Hepatocyte (in vitro differentiated cells): Measurements from ENCODE around the gene FSTL1. TPM values are rescaled to one million over a fixed set of nuclear protein-coding genes. Genes with fewer than 3 reads are reported as not detected.
"Not testable (repeated sequence)": the region's sequence is repeated elsewhere in the genome, so short reads cannot be mapped to it uniquely, and the experiment has no call there.

Experiments
- DNase-seq: peaks from one replicate; pipeline ENCODE4 v3.0.0-alpha.2; 2016; ENCODE audit warnings: low spot score
- H2AFZ ChIP-seq: fragments of 200-600 bp; sonication (generic); 2 replicates; pipeline ENCODE4 v1.6.0; 2016; ENCODE audit warnings: antibody characterized with exemption, mild to moderate bottlenecking
- H3K27ac ChIP-seq: fragments of 200-600 bp; sonication (generic); 2 replicates; pipeline ENCODE4 v1.5.1; 2016; ENCODE audit warnings: mild to moderate bottlenecking
- H3K27me3 ChIP-seq: fragments of 200-600 bp; sonication (generic); 2 replicates; pipeline ENCODE4 v1.6.1; 2016
- H3K36me3 ChIP-seq: fragments of 200-600 bp; sonication (generic); replicated peaks from 2 replicates; pipeline ENCODE4 v1.5.1; 2016; ENCODE audit warnings: low read depth; ENCODE audit not compliant: insufficient read depth
- H3K4me1 ChIP-seq: fragments of 200-600 bp; sonication (generic); 2 replicates; pipeline ENCODE4 v1.5.1; 2016; ENCODE audit warnings: mild to moderate bottlenecking, moderate library complexity; ENCODE audit not compliant: insufficient read depth
- H3K4me2 ChIP-seq: fragments of 200-600 bp; sonication (generic); 2 replicates; pipeline ENCODE4 v1.6.0; 2016
- H3K4me3 ChIP-seq: fragments of 200-600 bp; sonication (generic); 2 replicates; pipeline ENCODE4 v1.5.1; 2016; ENCODE audit warnings: mild to moderate bottlenecking
- H3K79me2 ChIP-seq: fragments of 200-600 bp; sonication (generic); 2 replicates; pipeline ENCODE4 v1.6.0; 2017; ENCODE audit warnings: mild to moderate bottlenecking
- H3K9me2 ChIP-seq: fragments of 200-600 bp; sonication (generic); replicated peaks from 2 replicates; pipeline ENCODE4 v1.6.0; 2017; ENCODE audit warnings: mild to moderate bottlenecking; ENCODE audit not compliant: insufficient read depth
- H3K9me3 ChIP-seq: fragments of 200-600 bp; sonication (generic); 2 replicates; pipeline ENCODE4 v1.5.1; 2016; ENCODE audit warnings: low read depth, mild to moderate bottlenecking
- H4K20me1 ChIP-seq: fragments of 200-600 bp; sonication (generic); 2 replicates; pipeline ENCODE4 v1.6.0; 2016; ENCODE audit warnings: mild to moderate bottlenecking; ENCODE audit not compliant: insufficient read depth, poor library complexity, severe bottlenecking
- EZH2 ChIP-seq: fragments of 200-600 bp; sonication (generic); IDR thresholded peaks from 2 replicates; pipeline ENCODE4 v1.6.1; 2016; ENCODE audit warnings: antibody characterized with exemption, mild to moderate bottlenecking, borderline replicate concordance
- EZH2phosphoT487 ChIP-seq: fragments of 200-600 bp; sonication (generic); IDR thresholded peaks from one replicate; pipeline ENCODE4 v1.6.1; 2018; ENCODE audit warnings: antibody characterized with exemption, mild to moderate bottlenecking, low read depth, moderate library complexity; ENCODE audit not compliant: unreplicated experiment, severe bottlenecking
- WGBS: methylation state at CpG from one replicate; pipeline ENCODE4 v1.1.6; 2016; ENCODE audit warnings: low lambda C conversion rate; ENCODE audit errors: missing lambda C conversion rate; 5-methylcytosine and 5-hydroxymethylcytosine counted together
- polyA plus RNA-seq: library from polyadenylated mRNA; unstranded; fragments of >200 nt; fragmentation: Nextera tagmentation; extraction: Ambion mirVana; gene quantifications from 2 replicates; pipeline ENCODE4 v1.2.1, GENCODE V29; 2016
- total RNA-seq: library from RNA; depleted of rRNA; stranded (reverse); fragments of >200 nt; gene quantifications from 2 replicates; pipeline ENCODE4 v1.2.3, GENCODE V29; 2014
- TF ChIP-seq, protein P1 (sequence below): fragments of 200-600 bp; sonication (generic); IDR thresholded peaks from 2 replicates; pipeline ENCODE4 v1.5.1; 2016; ENCODE audit warnings: antibody characterized with exemption, mild to moderate bottlenecking; ENCODE audit not compliant: poor library complexity

Gene FSTL1
- total and polyA plus RNA-seq, 2 experiments from 2014 or later, result 195 to 390 TPM

DNA sequence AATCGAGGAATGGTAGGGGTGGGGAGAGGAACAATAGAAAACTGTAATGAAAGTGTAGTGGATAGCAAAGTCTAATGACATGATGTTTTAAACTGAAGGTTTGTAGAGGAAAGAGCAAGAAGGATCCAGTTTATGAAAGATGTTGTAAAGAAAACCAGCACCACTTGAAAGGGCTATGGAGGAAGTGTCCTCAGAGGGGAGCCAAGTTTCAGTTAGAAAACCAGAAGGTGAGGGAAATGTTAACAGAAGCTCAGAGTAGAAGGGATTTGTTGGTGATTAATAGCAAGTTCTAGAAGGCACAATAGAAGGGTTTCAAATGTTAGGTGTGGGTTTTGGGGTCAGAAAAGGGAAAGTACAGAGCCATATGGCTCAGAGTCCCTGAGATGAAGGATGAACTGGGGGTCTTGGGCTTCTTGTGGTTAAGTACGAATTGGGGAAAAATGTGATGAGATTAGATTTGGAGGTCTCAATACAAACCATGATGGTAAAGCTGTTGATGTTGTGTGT is 67.8 kb downstream of the FSTL1 start:
- Histone ChIP-seq H3K27me3 (no peaks in the 10 kb centered on the region), H3K4me2 (no peak overlapping the region), H2AFZ (no peak overlapping the region), H3K27ac (no peak overlapping the region), H3K4me3 (no peak overlapping the region), H3K9me3 (no peaks in the 10 kb centered on the region), H4K20me1 (no peaks in the 10 kb centered on the region), H3K4me1 (no peaks in the 10 kb centered on the region), H3K79me2 (no peaks in the 10 kb centered on the region), H3K9me2 (no peaks in the 10 kb centered on the region), H3K36me3 (no peaks in the 10 kb centered on the region)
- no peak for DNase-seq
- 85% methylated on average over 2 of the region's 2 CpGs for WGBS
- TF ChIP-seq, protein P1, sequence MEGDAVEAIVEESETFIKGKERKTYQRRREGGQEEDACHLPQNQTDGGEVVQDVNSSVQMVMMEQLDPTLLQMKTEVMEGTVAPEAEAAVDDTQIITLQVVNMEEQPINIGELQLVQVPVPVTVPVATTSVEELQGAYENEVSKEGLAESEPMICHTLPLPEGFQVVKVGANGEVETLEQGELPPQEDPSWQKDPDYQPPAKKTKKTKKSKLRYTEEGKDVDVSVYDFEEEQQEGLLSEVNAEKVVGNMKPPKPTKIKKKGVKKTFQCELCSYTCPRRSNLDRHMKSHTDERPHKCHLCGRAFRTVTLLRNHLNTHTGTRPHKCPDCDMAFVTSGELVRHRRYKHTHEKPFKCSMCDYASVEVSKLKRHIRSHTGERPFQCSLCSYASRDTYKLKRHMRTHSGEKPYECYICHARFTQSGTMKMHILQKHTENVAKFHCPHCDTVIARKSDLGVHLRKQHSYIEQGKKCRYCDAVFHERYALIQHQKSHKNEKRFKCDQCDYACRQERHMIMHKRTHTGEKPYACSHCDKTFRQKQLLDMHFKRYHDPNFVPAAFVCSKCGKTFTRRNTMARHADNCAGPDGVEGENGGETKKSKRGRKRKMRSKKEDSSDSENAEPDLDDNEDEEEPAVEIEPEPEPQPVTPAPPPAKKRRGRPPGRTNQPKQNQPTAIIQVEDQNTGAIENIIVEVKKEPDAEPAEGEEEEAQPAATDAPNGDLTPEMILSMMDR, result no peak
- TF ChIP-seq EZH2 (no peak), EZH2phosphoT487 (no peak)

DNA sequence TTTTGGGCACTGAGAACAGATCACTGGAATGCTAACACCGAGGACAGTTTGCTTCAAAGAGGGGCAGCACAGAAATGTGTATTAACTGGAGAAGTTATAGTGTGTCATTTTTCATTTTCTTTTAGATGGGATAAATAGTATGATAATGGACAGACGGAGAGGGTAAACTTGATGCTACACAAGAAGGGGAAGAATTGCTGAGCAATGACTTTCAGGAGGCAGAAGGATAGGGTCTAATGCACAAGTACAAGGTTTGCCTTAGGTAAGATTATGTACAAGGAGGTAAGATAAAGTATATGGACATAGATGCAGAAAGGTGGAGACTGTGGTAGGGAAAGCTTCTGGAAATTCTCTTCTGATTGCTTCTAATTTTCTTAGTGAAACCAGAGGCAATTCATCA is 69.3 kb downstream of the FSTL1 start:
- H3K27me3 ChIP-seq, result no peaks in the 10 kb centered on the region
- no peak for TF ChIP-seq EZH2
- TF ChIP-seq, protein P1, result no peak
- no peak for TF ChIP-seq EZH2phosphoT487
- no peak overlapping the region for H3K27ac ChIP-seq
- H3K4me3 ChIP-seq, result no peak overlapping the region
- H3K9me2 ChIP-seq, result no peaks in the 10 kb centered on the region
- no peak overlapping the region for H3K4me2 ChIP-seq
- H3K36me3 ChIP-seq, result no peaks in the 10 kb centered on the region
- no peaks in the 10 kb centered on the region for H4K20me1 ChIP-seq
- no peak for DNase-seq
- no peaks in the 10 kb centered on the region for H3K79me2 ChIP-seq
- H3K4me1 ChIP-seq, result no peaks in the 10 kb centered on the region
- no peaks in the 10 kb centered on the region for H3K9me3 ChIP-seq
- no peak overlapping the region for H2AFZ ChIP-seq
- 91% methylated on average over 2 of the region's 2 CpGs for WGBS

DNA sequence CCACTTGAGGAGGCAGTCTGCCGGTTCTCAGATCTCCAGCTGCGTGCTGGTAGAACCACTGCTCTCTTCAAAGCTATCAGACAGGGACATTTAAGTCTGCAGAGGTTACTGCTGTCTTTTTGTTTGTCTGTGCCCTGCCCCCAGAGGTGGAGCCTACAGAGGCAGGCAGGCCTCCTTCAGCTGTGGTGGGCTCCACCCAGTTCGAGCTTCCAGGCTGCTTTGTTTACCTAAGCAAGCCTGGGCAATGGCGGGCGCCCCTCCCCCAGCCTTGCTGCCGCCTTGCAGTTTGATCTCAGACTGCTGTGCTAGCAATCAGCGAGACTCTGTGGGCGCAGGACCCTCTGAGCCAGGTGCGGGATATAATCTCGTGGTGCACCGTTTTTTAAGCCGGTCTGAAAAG is 72.8 kb downstream of the FSTL1 start:
- not testable (repeated sequence) for H3K79me2 ChIP-seq, H2AFZ ChIP-seq, H3K9me3 ChIP-seq, H3K4me3 ChIP-seq, H3K9me2 ChIP-seq, H3K4me1 ChIP-seq, H3K36me3 ChIP-seq, H3K27me3 ChIP-seq, DNase-seq, H3K27ac ChIP-seq, H4K20me1 ChIP-seq, H3K4me2 ChIP-seq
- 43% methylated on average over 5 of the region's 12 CpGs for WGBS

DNA sequence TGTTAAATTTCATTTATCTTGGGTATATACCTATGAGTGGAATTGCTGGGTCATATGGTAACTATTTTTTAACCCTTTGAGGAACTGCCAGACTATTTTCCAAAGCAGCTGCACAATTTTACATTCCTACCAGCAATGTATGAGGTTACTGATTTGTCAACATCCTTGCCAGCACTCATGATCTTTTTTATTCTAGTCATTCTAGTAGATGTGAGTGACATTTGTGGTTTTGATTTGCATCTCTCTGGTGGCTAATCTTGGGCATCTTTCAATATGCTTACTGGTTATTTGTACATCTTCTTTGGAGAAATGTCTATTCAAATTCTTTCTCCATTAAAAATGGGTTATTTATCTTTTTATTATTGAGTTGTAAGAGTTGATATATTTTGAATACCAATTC is 80.3 kb downstream of the FSTL1 start:
- Histone ChIP-seq H3K36me3 (no peaks in the 10 kb centered on the region), H2AFZ (no peak overlapping the region), H3K27me3 (no peaks in the 10 kb centered on the region), H3K9me2 (no peaks in the 10 kb centered on the region), H3K79me2 (no peaks in the 10 kb centered on the region), H3K4me3 (no peak overlapping the region), H3K4me1 (no peaks in the 10 kb centered on the region), H3K4me2 (no peak overlapping the region), H3K27ac (no peak overlapping the region), H3K9me3 (no peaks in the 10 kb centered on the region), H4K20me1 (no peaks in the 10 kb centered on the region)
- DNase-seq, result no peak
- no peak for TF ChIP-seq EZH2phosphoT487
- TF ChIP-seq EZH2, result no peak
- TF ChIP-seq, protein P1, result no peak
